MM.1S (cell line): ENCODE measurements around the gene ZBTB4.

ENCODE experiments used
- DNase-seq: peaks from one replicate; pipeline ENCODE4 v3.0.0-alpha.2; 2015
- H2AFZ ChIP-seq: fragments of 300-600 bp; sonication (generic); 2 replicates; pipeline ENCODE4 v1.6.0; 2016; ENCODE audit warnings: antibody characterized with exemption, low read length
- H3F3A ChIP-seq: fragments of 300-600 bp; sonication (generic); 2 replicates; pipeline ENCODE4 v1.6.1; 2016; ENCODE audit warnings: mild to moderate bottlenecking, antibody characterized with exemption, low read length, moderate library complexity, mixed read lengths; ENCODE audit not compliant: insufficient read depth
- H3K27ac ChIP-seq: fragments of 300-600 bp; sonication (generic); 2 replicates; pipeline ENCODE4 v1.5.1; 2016; ENCODE audit warnings: mild to moderate bottlenecking, low read length
- H3K27me3 ChIP-seq: fragments of 300-600 bp; sonication (generic); replicated peaks from 2 replicates; pipeline ENCODE4 v1.6.0; 2016; ENCODE audit warnings: low read length; ENCODE audit not compliant: insufficient read depth
- H3K36me3 ChIP-seq: fragments of 300-600 bp; sonication (generic); replicated peaks from 2 replicates; pipeline ENCODE4 v1.6.1; 2016; ENCODE audit warnings: mild to moderate bottlenecking, low read length, mixed read lengths; ENCODE audit not compliant: insufficient read depth
- H3K4me1 ChIP-seq: fragments of 300-600 bp; sonication (generic); 2 replicates; pipeline ENCODE4 v1.6.1; 2016; ENCODE audit warnings: low read length, mixed read lengths
- H3K4me2 ChIP-seq: fragments of 300-600 bp; sonication (generic); 2 replicates; pipeline ENCODE4 v1.6.0; 2016; ENCODE audit warnings: low read depth, low read length
- H3K4me3 ChIP-seq: fragments of 300-600 bp; sonication (generic); 2 replicates; pipeline ENCODE4 v1.5.1; 2016; ENCODE audit warnings: low read length, mixed read lengths
- H3K79me2 ChIP-seq: fragments of 300-600 bp; sonication (generic); 2 replicates; pipeline ENCODE4 v1.6.1; 2016; ENCODE audit warnings: mixed run types, low read length, mixed read lengths
- H3K9ac ChIP-seq: fragments of 300-600 bp; sonication (generic); 2 replicates; pipeline ENCODE4 v1.6.1; 2016; ENCODE audit warnings: low read length, mixed read lengths
- H3K9me2 ChIP-seq: fragments of 300-600 bp; sonication (generic); replicated peaks from 2 replicates; pipeline ENCODE4 v1.6.1; 2016; ENCODE audit warnings: mild to moderate bottlenecking, low read length, mixed read lengths; ENCODE audit not compliant: insufficient read depth
- H3K9me3 ChIP-seq: fragments of 300-600 bp; sonication (generic); replicated peaks from 2 replicates; pipeline ENCODE4 v1.6.1; 2016; ENCODE audit warnings: mild to moderate bottlenecking, low read length, mixed read lengths; ENCODE audit not compliant: insufficient read depth
- H4K20me1 ChIP-seq: fragments of 300-600 bp; sonication (generic); 2 replicates; pipeline ENCODE4 v1.6.1; 2016; ENCODE audit warnings: mild to moderate bottlenecking, low read length, moderate library complexity, mixed read lengths; ENCODE audit not compliant: insufficient read depth
- EZH2 ChIP-seq: fragments of 300-600 bp; sonication (generic); optimal IDR thresholded peaks from 2 replicates; pipeline ENCODE3; 2017; ENCODE audit warnings: low read depth, mild to moderate bottlenecking, antibody characterized with exemption, low read length, mixed read lengths
- EZH2phosphoT487 ChIP-seq: fragments of 300-600 bp; sonication (generic); IDR thresholded peaks from 2 replicates; pipeline ENCODE4 v1.6.1; 2018; ENCODE audit warnings: antibody characterized with exemption, low read length
- TF ChIP-seq, protein P1 (sequence below): fragments of 300-600 bp; sonication (generic); IDR thresholded peaks from 2 replicates; pipeline ENCODE4 v1.5.1; 2016; ENCODE audit warnings: antibody characterized with exemption, low read length, mixed read lengths

The ZBTB4 gene

DNA sequence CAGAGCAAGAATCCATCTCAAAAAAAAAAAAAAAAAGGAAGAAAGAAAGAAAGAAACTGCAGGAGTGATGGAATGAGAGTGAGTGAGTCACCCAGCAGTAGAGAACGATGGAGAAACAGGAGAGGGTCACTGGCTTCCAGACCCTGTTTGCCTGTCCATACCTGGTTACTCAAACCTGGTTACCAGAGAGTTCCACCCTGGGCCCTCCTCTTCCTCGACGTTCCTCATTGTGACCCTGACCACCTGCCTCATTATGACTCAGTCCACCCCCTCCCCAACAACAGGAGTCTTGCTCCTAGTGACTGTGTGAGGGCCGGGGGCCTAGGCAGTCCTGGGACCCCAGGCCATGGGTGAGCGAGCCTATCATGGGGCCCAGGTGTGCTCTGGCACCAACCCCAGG is 50.9 kb downstream of the ZBTB4 start, which contains the start of gene SPEM3:
Gene SPEM3 (plus strand): TSS at position 301 of the 400 bp plus-strand sequence. CDS start 46 bp downstream, at position 347.
- Histone ChIP-seq H3K9ac (no peak within 1 kb of the TSS), H3K79me2 (no peaks in the 10 kb centered on the region), H3K9me3 (no peaks in the 10 kb centered on the region), H3F3A (no peaks in the 10 kb centered on the region), H3K9me2 (no peaks in the 10 kb centered on the region), H3K4me3 (no peak within 1 kb of the TSS), H3K4me2 (no peak within 1 kb of the TSS), H3K27me3 (peaks cover 64% of the 10 kb centered on the region), H3K27ac (no peak within 1 kb of the TSS), H3K4me1 (no peaks in the 10 kb centered on the region), H3K36me3 (no peaks in the 10 kb centered on the region), H2AFZ (no peak within 1 kb of the TSS), H4K20me1 (no peaks in the 10 kb centered on the region)
- TF ChIP-seq EZH2phosphoT487 (no peak), EZH2 (no peak)
- TF ChIP-seq, protein P1, sequence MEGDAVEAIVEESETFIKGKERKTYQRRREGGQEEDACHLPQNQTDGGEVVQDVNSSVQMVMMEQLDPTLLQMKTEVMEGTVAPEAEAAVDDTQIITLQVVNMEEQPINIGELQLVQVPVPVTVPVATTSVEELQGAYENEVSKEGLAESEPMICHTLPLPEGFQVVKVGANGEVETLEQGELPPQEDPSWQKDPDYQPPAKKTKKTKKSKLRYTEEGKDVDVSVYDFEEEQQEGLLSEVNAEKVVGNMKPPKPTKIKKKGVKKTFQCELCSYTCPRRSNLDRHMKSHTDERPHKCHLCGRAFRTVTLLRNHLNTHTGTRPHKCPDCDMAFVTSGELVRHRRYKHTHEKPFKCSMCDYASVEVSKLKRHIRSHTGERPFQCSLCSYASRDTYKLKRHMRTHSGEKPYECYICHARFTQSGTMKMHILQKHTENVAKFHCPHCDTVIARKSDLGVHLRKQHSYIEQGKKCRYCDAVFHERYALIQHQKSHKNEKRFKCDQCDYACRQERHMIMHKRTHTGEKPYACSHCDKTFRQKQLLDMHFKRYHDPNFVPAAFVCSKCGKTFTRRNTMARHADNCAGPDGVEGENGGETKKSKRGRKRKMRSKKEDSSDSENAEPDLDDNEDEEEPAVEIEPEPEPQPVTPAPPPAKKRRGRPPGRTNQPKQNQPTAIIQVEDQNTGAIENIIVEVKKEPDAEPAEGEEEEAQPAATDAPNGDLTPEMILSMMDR = no peak
- DNase-seq = no peak

DNA sequence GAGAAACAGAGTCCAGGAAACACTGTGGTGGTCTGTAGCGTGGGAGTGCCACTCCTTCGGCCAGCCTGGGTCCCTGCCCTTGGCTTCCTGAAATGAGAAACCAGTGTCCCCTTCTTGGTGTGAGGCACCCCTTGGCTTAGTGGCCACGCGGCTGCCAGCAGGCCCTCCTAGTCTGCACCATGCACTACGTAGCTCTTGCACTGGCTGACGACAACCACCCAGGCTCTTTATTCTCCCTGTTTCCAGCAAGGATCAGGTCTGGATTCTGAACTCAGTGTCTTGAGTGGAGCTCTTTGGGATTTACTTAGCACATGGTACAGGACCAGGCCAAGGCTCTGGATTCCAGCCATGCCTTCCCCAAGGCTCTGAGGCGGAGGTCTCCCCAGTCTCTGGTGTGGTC is 51.9 kb downstream of the ZBTB4 start:
- Histone ChIP-seq H3K4me3 (no peak overlapping the region), H3K27ac (no peak overlapping the region), H3K9me3 (no peaks in the 10 kb centered on the region), H4K20me1 (no peaks in the 10 kb centered on the region), H3K36me3 (no peaks in the 10 kb centered on the region), H3K9ac (no peak overlapping the region), H3K9me2 (no peaks in the 10 kb centered on the region), H3F3A (no peaks in the 10 kb centered on the region), H3K4me2 (no peak overlapping the region), H3K4me1 (no peaks in the 10 kb centered on the region), H2AFZ (no peak overlapping the region), H3K79me2 (no peaks in the 10 kb centered on the region), H3K27me3 (peaks cover 64% of the 10 kb centered on the region)
- TF ChIP-seq, protein P1 = no peak
- TF ChIP-seq EZH2 = no peak
- no peak for DNase-seq

DNA sequence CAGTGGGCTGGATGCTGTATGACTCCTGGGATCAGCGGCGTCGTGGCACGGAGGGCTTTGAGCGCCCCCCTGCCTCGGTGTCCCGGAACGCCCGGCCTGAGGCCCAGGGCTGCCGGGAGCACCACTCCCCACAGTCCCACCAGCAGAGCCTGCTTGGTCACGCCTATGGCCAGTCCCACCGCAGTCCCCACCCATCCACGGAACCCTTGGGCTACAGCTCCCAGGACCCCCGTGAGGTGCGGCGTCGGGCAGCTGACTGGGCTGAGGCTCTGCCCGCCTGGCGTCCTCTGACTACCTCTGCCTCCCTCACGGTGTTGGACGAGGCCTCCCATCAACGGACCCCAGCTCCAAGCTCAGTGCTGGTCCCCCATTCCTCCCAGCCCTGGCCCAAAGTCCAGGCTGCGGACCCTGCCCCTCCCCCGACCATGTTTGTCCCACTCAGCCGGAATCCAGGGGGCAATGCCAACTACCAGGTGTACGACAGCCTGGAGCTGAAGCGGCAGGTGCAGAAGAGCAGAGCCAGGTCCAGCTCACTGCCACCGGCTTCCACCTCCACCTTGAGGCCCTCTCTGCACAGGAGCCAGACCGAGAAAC is 52.4 kb downstream of the ZBTB4 start:
- TF ChIP-seq EZH2phosphoT487 (no peak), EZH2 (no peak)
- TF ChIP-seq, protein P1 = no peak
- Histone ChIP-seq H3K4me1 (no peaks in the 10 kb centered on the region), H3K27me3 (peaks cover 62% of the 10 kb centered on the region), H3F3A (no peaks in the 10 kb centered on the region), H3K4me3 (no peak overlapping the region), H3K9me2 (no peaks in the 10 kb centered on the region), H3K79me2 (no peaks in the 10 kb centered on the region), H3K9me3 (no peaks in the 10 kb centered on the region), H2AFZ (no peak overlapping the region), H3K36me3 (no peaks in the 10 kb centered on the region), H4K20me1 (no peaks in the 10 kb centered on the region), H3K9ac (no peak overlapping the region), H3K4me2 (no peak overlapping the region), H3K27ac (no peak overlapping the region)
- DNase-seq = no peak
